HG02938 (cell line): ENCODE measurements around the gene CD74.
A peak's percentile ranks its signal among the peaks of the same experiment; 100 is the strongest.
"Not testable (repeated sequence)": the region's sequence is repeated elsewhere in the genome, so short reads cannot be mapped to it uniquely, and the experiment has no call there.

Experiments used
- ATAC-seq: cut with Tn5 transposase; IDR thresholded peaks from one replicate; pipeline ENCODE4 v1.9.1; 2021; ENCODE audit warnings: mild to moderate bottlenecking, moderate library complexity; ENCODE audit not compliant: unreplicated experiment

CD74 gene

GRCh38 chr5:150412319-150413175, at the start of gene CD74:
Gene CD74 (minus strand): TSS chr5:150412910. CDS start chr5:150412749, 161 bp downstream.
- ATAC-seq = peak; percentile 69

GRCh38 chr5:150461231-150461630, 48.5 kb upstream of the CD74 start:
- ATAC-seq = peak; percentile 75

DNA sequence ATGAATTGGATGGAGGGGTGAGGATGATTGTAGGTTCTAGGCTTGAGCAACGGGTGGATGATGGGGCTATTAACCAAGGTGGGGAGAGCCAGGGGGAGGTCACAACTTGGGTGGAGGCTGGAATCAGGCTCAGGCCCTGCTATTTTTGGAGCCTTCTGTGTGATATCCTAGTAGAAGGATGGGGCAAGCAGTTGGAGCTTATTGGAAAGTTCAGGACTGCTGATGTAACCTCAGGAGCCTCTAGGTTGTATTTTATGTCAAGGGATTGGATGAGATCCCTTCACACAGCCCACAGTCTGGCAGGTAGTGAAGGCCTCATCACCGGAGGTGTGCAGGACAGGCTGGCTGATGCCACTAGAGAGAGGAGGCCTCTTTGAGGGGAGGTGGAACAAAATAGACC, 48.1 kb upstream of the CD74 start:
- no peak for ATAC-seq

DNA sequence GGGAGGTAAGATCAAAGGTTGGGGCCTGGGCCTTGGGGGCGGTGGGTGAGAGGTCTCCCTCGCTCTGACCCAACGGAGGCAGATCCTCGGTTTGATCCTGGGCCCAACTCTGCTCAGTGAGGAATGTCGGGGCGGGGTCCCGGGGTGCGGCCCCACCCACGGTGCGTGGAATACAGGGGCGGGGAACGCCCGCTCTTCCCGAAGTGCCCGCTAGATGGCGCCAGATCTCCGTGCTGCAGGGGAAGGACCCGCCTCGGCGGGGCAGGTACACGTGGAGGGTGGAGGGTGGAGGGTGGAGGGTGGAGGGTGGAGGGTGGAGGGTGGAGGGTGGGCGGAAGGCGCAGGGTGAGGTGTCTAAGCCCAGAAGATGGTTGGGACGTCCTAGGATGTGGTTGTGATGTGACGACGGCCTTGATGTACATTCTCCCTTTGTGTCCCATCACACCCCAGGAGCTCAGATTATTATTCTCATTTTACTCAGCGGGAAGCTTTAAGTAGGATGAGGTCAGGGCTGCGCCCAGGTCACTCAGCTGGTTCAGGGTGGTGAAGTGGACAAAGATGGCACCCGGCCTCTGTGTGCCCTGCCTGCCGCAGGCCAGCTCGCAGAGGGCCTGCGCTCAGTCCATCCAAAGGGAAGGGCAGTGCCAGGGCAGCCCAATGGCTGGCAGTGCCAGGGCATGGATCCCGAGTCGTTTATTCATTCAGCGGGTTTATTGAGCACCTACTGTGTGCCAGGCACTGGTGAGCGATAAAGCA, 46.3 kb upstream of the CD74 start:
- ATAC-seq = peak; percentile 62

GRCh38 chr5:150457562-150458240, 45.0 kb upstream of the CD74 start:
- no peak for ATAC-seq

GRCh38 chr5:150457121-150457520, 44.4 kb upstream of the CD74 start:
- ATAC-seq = no peak

DNA sequence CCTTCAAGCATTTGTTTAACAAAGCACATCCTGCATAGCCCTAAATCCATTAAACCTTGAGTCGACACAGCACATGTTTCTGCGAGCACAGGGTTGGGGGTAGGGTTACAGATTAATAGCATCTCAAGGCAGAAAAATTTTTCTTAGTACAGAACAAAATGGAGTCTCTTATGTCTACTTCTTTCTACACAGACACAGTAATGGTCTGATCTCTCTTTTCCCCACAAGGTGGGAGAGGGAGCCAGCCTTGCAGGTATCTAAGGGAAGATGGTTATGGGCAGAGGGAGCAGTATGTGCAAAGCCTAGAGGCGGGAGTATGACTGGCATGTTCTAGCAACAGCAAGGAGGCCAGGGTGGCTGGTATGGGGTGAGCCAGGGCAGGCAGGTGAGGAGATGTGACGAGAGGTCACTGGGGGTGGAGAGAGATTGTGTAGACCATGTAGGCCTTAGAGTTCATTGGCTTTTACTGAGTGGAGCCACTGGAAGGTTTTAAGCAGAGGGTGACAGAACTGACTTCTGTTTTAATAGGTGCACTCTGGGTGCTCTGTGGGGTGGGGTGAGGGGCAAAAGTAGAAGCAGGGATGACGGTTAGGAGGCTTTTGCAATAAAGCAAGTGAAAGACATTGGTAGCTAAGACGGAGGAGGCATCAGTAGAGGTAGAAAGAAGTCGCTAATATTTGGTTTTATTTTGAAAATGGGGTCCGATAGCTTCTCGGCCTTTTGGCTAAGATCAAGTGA, 42.0 kb upstream of the CD74 start:
- ATAC-seq = no peak

- not testable (repeated sequence) for ATAC-seq
Measured at GRCh38 chr5:150454027-150454426, 41.3 kb upstream of the CD74 start.

GRCh38 chr5:150452914-150453313, 40.2 kb upstream of the CD74 start:
- no peak for ATAC-seq

- no peak for ATAC-seq
Measured at GRCh38 chr5:150451594-150451993, 38.9 kb upstream of the CD74 start.

- ATAC-seq = peak; percentile 90
Measured at GRCh38 chr5:150449517-150450339, 37.0 kb upstream of the CD74 start, which contains the start of gene RPS14. Gene RPS14 (minus strand): TSS chr5:150449739. CDS start chr5:150447733, 2,006 bp downstream.

- peak; percentile 26 for ATAC-seq
Measured at GRCh38 chr5:150448952-150449516, 36.3 kb upstream of the CD74 start.

GRCh38 chr5:150448334-150448733, 35.6 kb upstream of the CD74 start:
- no peak for ATAC-seq

- no peak for ATAC-seq
Measured at GRCh38 chr5:150447188-150447587, 34.5 kb upstream of the CD74 start.

DNA sequence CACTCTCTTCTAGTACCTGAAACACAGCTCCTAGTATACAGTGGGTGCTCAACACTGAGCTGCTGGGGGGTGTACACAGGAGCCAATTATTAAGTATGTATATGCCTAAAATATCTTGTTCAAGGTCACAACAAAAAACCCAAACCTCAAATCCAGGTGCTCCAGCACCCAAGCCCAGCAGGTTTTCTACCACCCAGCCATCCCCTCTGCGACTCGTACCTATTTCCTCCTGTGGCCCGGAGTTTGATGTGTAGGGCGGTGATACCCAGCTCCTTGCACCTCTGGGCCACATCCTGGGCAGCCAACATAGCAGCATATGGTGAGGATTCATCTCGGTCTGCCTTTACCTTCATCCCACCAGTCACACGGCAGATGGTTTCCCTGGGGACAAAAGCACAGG, 33.9 kb upstream of the CD74 start:
- ATAC-seq = no peak

DNA sequence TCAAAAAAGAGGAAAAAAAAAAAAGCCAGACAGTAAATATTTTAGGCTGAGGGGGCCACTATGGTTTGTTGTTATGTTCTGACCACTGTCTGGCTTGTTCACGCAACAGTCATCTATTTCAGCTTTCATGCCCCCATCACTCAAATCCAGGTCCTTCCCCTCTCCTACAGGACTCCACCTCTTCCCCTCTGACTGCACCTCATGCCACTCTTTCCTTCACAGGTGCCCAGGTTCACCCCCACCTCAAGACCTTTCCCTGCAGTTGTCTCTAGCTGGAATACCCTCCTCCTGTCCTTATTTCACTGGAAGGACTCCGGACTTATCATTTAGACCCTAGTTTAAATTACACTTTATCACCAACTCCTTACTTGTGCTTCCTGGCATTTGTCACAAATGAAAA, 33.4 kb upstream of the CD74 start:
- ATAC-seq = no peak

DNA sequence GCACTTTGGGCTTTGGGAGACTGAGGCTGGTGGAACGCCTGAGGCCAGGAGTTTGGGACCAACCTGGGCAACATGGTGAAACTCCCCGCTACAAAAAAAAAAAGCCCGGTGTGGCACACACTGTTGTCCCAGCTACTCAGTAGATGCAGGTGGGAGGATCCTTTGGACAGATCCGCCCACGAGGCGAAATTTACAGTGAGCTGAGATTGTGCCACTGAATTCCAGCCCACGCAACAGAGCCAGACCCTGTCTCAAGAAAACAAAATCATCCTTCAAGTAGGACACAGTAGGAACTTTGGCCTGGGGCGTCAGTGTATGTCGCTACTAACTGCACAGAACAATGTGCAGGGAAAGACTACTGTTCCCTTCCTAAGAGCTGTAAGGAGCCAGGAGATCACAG, 32.1 kb upstream of the CD74 start:
- no peak for ATAC-seq

DNA sequence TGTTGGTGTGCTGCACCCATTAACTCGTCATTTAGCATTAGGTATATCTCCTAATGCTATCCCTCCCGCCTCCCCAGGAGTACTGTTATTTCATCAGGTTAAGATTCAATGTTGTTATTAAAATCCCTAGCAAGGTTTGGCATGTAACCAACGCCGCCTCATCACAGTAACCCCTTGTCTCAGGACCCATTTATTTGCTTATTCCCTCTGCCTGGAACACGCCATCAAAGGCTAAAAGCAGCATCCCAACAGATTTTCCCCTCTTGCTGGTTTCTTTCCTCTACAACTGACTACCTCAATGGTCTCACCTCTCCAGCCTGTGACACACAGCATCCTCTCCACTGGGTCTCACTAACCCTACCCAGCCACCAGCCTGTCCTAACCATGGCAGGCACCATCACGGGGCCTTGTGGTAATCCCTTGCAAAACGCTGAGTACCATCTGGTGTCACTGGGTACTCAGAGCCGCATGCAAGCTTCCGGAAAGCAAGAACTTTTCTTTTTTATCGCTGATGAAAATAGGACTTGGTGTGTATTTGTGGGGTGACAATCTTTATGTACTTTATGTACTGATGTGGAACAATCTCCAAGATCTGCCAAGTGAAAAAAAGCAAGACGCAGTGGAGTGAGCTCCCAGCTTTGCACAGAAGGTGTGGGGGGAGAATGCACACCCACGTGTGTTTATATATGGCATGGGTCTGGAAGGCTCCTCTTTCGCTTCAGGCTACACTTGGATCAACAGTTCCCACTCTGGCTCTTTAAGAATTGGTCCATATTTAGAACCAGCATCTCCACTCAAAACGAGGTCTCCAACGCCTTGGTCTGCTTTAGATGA, 30.7 kb upstream of the CD74 start:
- no peak for ATAC-seq

DNA sequence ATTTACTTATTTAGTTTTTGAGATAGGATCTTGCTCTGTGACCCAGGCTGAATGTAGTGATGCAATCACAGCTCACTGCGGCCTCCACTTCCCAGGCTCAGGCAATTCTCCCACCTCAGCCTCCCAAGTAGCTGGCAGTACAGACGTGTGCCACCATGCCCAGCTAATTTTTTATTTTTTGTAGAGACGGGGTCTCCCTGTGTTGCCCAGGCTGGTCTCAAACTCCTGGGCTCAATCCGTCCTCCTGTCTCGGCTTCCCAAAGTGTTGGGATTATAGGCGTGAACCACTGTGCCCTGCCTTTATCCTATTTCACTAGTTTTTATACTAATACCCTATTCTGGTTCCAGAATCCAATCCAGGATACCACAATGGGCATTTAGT, 30.0 kb upstream of the CD74 start:
- no peak for ATAC-seq
